Activated T-helper 1 cell treated with anti-CD3 and anti-CD28 coated beads, Interleukin-2, amount 50 U/mL, for 16 hours (primary cell): Measurements from ENCODE around the gene MACROD2.

Source experiments
- DNase-seq, 2 donors: peaks; one replicate each; pipeline ENCODE4 v3.0.0-alpha.2; 2020; ENCODE audit warnings: low read depth in 1 of 2, low spot score in 1 of 2

Gene MACROD2

GRCh38 chr20:15236812-15237211, 1241.5 kb downstream of the MACROD2 start:
- no peak for DNase-seq

GRCh38 chr20:15239542-15240206, 1244.4 kb downstream of the MACROD2 start:
- no peak for DNase-seq

GRCh38 chr20:15240801-15241200, 1245.5 kb downstream of the MACROD2 start:
- no peak for DNase-seq

- DNase-seq: no peak
Measured at GRCh38 chr20:15241681-15242080, 1246.4 kb downstream of the MACROD2 start.

GRCh38 chr20:15242773-15243172, 1247.5 kb downstream of the MACROD2 start:
- no peak for DNase-seq

- no peak for DNase-seq
Measured at GRCh38 chr20:15245896-15246295, 1250.6 kb downstream of the MACROD2 start.

GRCh38 chr20:15248618-15249395, 1253.5 kb downstream of the MACROD2 start:
- DNase-seq: no peak

GRCh38 chr20:15251171-15251570, 1255.9 kb downstream of the MACROD2 start:
- no peak for DNase-seq

GRCh38 chr20:15252304-15252703, 1257.0 kb downstream of the MACROD2 start:
- DNase-seq: no peak

- DNase-seq: no peak
Measured at GRCh38 chr20:15253431-15253830, 1258.1 kb downstream of the MACROD2 start.

GRCh38 chr20:15256676-15257568, 1261.6 kb downstream of the MACROD2 start:
- no peak for DNase-seq

- DNase-seq: no peak
Measured at GRCh38 chr20:15257569-15257870, 1262.2 kb downstream of the MACROD2 start.

GRCh38 chr20:15265581-15266309, 1270.4 kb downstream of the MACROD2 start:
- DNase-seq: no peak

- DNase-seq: no peak
Measured at GRCh38 chr20:15267935-15268334, 1272.6 kb downstream of the MACROD2 start.

GRCh38 chr20:15278041-15278440, 1282.7 kb downstream of the MACROD2 start:
- DNase-seq: no peak

- no peak for DNase-seq
Measured at GRCh38 chr20:15287329-15287728, 1292.0 kb downstream of the MACROD2 start.

- DNase-seq: no peak
Measured at GRCh38 chr20:15288106-15288505, 1292.8 kb downstream of the MACROD2 start.

GRCh38 chr20:15289337-15289736, 1294.0 kb downstream of the MACROD2 start:
- DNase-seq: no peak

- DNase-seq: no peak
Measured at GRCh38 chr20:15292405-15292804, 1297.1 kb downstream of the MACROD2 start.

- no peak for DNase-seq
Measured at GRCh38 chr20:15296422-15296821, 1301.1 kb downstream of the MACROD2 start.
